Dendritic cell treated with granulocyte-macrophage colony-stimulating factor and Interleukin-4, amounts not matched to agents 40 ng/mL and 50 ng/mL, for 4 days (primary cell): Measurements from ENCODE around the gene ZBTB2.

Experiments used
- H3K27ac Mint-ChIP-seq: one replicate; pipeline ENCODE4 v1.8.0; 2022; ENCODE audit warnings: mild to moderate bottlenecking, mixed read lengths
- H3K27me3 Mint-ChIP-seq: one replicate; pipeline ENCODE4 v1.8.0; 2022; ENCODE audit warnings: mild to moderate bottlenecking, mixed read lengths
- H3K36me3 Mint-ChIP-seq: one replicate; pipeline ENCODE4 v1.8.0; 2022; ENCODE audit warnings: low read depth, mixed read lengths
- H3K4me1 Mint-ChIP-seq: one replicate; pipeline ENCODE4 v1.8.0; 2022; ENCODE audit warnings: low read depth, mixed read lengths
- H3K4me3 Mint-ChIP-seq: one replicate; pipeline ENCODE4 v1.8.0; 2022; ENCODE audit warnings: mild to moderate bottlenecking, moderate library complexity, mixed read lengths
- H3K9me3 Mint-ChIP-seq: one replicate; pipeline ENCODE4 v1.8.0; 2022; ENCODE audit warnings: mixed read lengths
- intact Hi-C: fragments of 100-400 bp; cut with micrococcal nuclease; formaldehyde crosslinking; loops from one replicate; pipeline ENCODE4 v1.15.0; 2022

ZBTB2 gene

DNA sequence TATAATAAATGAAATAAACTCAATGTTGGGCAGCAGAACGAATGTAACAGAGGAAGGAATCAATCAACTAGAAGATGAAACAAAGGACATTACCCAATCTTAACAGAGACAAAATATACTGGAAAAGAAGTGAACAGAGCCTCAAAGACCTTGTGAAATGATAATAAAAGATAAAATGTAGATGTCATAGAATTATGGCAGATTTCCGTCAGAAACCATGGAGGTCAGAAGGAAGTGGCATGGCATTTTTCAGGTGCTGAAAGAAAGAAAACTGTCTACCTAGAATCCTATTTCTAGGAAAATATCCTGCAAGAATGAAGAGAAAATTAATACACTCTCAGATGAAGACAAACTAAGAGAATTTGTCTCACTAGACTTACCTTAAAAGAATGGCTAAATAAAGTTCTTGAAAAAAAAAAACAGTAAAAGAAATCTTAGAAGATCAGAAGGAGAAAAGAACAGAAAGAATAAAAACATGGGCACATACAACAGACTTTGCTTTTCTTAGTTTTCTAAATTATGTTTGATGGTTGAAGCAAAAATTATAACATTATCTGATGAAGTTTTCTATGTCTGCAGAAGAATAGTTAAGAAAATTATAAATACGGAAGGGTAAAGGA, 23.4 kb upstream of the ZBTB2 start:
- no peak overlapping the region for H3K27ac Mint-ChIP-seq
- intact Hi-C loops = no loop called here
- peaks cover 78% of the 10 kb centered on the region for H3K36me3 Mint-ChIP-seq
- H3K9me3 Mint-ChIP-seq = peaks cover 8% of the 10 kb centered on the region
- no peak overlapping the region for H3K4me3 Mint-ChIP-seq
- no peaks in the 10 kb centered on the region for H3K27me3 Mint-ChIP-seq
- peaks cover 13% of the 10 kb centered on the region for H3K4me1 Mint-ChIP-seq

DNA sequence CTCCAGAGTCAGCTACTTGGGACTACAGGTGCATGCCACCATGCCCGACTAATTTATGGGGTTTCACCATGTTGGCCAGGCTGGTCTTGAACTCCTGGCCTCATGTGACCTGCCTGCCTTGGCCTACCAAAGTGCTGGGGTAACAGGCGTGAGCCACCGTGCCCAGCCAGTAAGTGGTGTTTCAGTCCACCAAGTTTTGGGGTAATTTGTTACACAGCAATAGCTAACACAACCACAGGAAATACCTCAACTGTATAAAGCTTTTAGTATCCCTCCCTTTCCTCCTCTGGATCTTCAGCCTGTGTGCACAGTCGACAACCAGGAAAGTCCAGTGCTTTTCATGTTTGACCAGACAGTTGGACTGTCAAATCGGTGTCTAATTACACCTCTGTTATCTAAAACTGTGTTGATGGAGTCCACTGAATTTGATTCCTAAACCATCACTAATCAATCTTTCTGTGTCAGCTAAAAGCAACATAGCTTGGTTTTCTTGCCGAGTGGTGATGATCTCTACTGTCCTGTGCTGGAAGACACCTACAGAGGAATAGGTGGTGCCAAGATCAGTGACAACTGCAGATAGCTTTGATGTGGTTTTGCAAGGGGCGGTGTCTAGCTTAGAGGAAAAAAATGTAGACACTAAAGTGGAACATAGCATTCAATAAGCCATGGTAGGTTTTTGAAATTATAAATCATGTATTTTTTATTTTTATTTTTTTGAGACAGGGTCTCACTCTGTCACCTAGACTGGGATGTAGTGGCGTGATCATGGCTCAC, 22.2 kb upstream of the ZBTB2 start:
- H3K27ac Mint-ChIP-seq = peak overlapping the region; percentile 14
- H3K4me3 Mint-ChIP-seq = no peak overlapping the region
- intact Hi-C loops = no loop called here
- H3K36me3 Mint-ChIP-seq = peaks cover 85% of the 10 kb centered on the region
- peaks cover 20% of the 10 kb centered on the region for H3K4me1 Mint-ChIP-seq
- no peaks in the 10 kb centered on the region for H3K27me3 Mint-ChIP-seq
- H3K9me3 Mint-ChIP-seq = peaks cover 8% of the 10 kb centered on the region

- Mint-ChIP-seq H3K27me3 (no peaks in the 10 kb centered on the region), H3K27ac (peak overlapping the region; percentile 14), H3K4me1 (peaks cover 20% of the 10 kb centered on the region), H3K4me3 (no peak overlapping the region), H3K9me3 (peaks cover 8% of the 10 kb centered on the region), H3K36me3 (peaks cover 86% of the 10 kb centered on the region)
- intact Hi-C loops = no loop called here
Observed at GRCh38 chr6:151412909-151413308, 21.6 kb upstream of the ZBTB2 start.

DNA sequence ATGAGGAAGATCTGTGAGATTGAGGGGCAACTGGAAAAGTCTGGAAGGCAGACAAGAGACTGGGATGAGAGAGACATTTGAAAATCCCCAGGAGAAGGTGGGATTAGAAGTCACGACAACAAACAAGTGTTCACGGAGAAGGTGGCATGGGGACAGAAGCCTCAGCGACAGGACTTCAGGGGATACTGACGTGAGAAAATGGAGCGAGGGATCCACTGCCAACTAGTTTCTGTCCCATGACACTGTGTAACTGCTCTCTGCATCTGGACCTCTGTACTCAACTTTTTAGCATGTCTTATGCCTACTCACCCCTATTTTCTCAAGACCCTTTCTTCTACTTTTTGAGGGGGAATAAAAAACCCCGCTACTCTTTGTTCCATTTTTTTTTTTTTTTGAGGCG, 18.3 kb upstream of the ZBTB2 start:
- no peak overlapping the region for H3K4me3 Mint-ChIP-seq
- peaks cover 20% of the 10 kb centered on the region for H3K4me1 Mint-ChIP-seq
- intact Hi-C loops = no loop called here
- H3K27me3 Mint-ChIP-seq = no peaks in the 10 kb centered on the region
- H3K27ac Mint-ChIP-seq = no peak overlapping the region
- H3K9me3 Mint-ChIP-seq = peaks cover 8% of the 10 kb centered on the region
- peaks cover 91% of the 10 kb centered on the region for H3K36me3 Mint-ChIP-seq

GRCh38 chr6:151409260-151409659, 17.9 kb upstream of the ZBTB2 start:
- H3K27me3 Mint-ChIP-seq = no peaks in the 10 kb centered on the region
- no peak overlapping the region for H3K27ac Mint-ChIP-seq
- no peak overlapping the region for H3K4me3 Mint-ChIP-seq
- H3K4me1 Mint-ChIP-seq = peaks cover 20% of the 10 kb centered on the region
- intact Hi-C loops = no loop called here
- peaks cover 91% of the 10 kb centered on the region for H3K36me3 Mint-ChIP-seq
- H3K9me3 Mint-ChIP-seq = peaks cover 8% of the 10 kb centered on the region

DNA sequence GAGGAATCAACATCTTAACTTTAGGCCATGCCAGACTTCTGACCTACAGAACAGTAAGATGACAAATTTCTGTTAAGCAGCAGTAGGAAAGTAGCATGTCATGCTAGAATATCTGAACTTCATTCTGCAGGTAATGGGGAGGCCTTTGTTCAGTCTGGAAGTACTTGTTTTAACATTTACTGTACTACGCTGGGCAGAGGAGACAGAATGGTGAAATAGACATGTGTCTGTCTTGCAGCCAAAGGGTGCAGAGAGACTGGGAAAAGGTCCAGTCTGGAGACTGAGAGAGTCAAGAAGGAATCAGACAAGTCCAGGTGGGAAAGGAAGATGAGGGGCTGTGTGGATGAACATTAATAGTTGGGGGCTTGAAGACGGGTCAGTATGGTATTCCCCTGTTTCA, 17.5 kb upstream of the ZBTB2 start:
- H3K4me1 Mint-ChIP-seq = peaks cover 20% of the 10 kb centered on the region
- no peak overlapping the region for H3K27ac Mint-ChIP-seq
- intact Hi-C loops = no loop called here
- no peaks in the 10 kb centered on the region for H3K27me3 Mint-ChIP-seq
- no peak overlapping the region for H3K4me3 Mint-ChIP-seq
- H3K9me3 Mint-ChIP-seq = peaks cover 8% of the 10 kb centered on the region
- H3K36me3 Mint-ChIP-seq = peaks cover 91% of the 10 kb centered on the region

DNA sequence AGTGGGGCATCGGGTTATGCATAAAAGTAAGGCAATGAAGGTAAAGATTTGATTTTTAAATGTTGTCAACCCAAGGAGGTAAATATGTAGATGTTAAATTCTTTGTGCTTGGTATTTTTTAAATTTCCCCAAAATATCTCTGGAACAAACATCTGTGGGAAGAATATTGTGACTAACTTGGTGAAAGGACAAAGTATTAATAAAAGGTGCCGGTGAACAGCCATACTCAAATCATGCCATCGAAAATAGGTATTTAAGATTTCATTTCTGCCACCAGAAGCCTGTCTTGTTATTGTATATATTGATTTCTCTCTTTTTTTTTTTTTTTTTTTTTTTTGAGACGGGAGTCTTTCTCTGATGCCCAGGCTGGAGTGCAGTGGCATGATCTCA, 12.6 kb upstream of the ZBTB2 start:
- H3K36me3 Mint-ChIP-seq = peaks cover 57% of the 10 kb centered on the region
- no peaks in the 10 kb centered on the region for H3K9me3 Mint-ChIP-seq
- no peak overlapping the region for H3K27ac Mint-ChIP-seq
- H3K4me3 Mint-ChIP-seq = no peak overlapping the region
- no peaks in the 10 kb centered on the region for H3K27me3 Mint-ChIP-seq
- H3K4me1 Mint-ChIP-seq = peaks cover 25% of the 10 kb centered on the region
- intact Hi-C loops = no loop called here

- Mint-ChIP-seq H3K4me3 (no peak overlapping the region), H3K4me1 (peaks cover 22% of the 10 kb centered on the region)
- intact Hi-C loops = no loop called here
Observed at GRCh38 chr6:151402228-151402627, 10.9 kb upstream of the ZBTB2 start.

GRCh38 chr6:151400473-151400872, 9.1 kb upstream of the ZBTB2 start:
- no peaks in the 10 kb centered on the region for H3K27me3 Mint-ChIP-seq
- H3K36me3 Mint-ChIP-seq = peaks cover 51% of the 10 kb centered on the region
- intact Hi-C loops = no loop called here
- peaks cover 27% of the 10 kb centered on the region for H3K4me1 Mint-ChIP-seq
- no peak overlapping the region for H3K4me3 Mint-ChIP-seq
- no peaks in the 10 kb centered on the region for H3K9me3 Mint-ChIP-seq
- H3K27ac Mint-ChIP-seq = peak overlapping the region; percentile 34

More at GRCh38 chr6:151402228-151402627, 10.9 kb upstream of the ZBTB2 start:
- no peak overlapping the region for H3K27ac Mint-ChIP-seq
- no peaks in the 10 kb centered on the region for H3K9me3 Mint-ChIP-seq
- H3K36me3 Mint-ChIP-seq = peaks cover 56% of the 10 kb centered on the region
- no peaks in the 10 kb centered on the region for H3K27me3 Mint-ChIP-seq

- peaks cover 35% of the 10 kb centered on the region for H3K4me1 Mint-ChIP-seq
- H3K4me3 Mint-ChIP-seq = no peak overlapping the region
- no peaks in the 10 kb centered on the region for H3K9me3 Mint-ChIP-seq
- H3K27ac Mint-ChIP-seq = no peak overlapping the region
- H3K27me3 Mint-ChIP-seq = no peaks in the 10 kb centered on the region
- intact Hi-C loops = no loop called here
- peaks cover 52% of the 10 kb centered on the region for H3K36me3 Mint-ChIP-seq
Observed at GRCh38 chr6:151399679-151400078, 8.3 kb upstream of the ZBTB2 start.

GRCh38 chr6:151393410-151393809, 2.1 kb upstream of the ZBTB2 start:
- H3K9me3 Mint-ChIP-seq = no peaks in the 10 kb centered on the region
- H3K4me3 Mint-ChIP-seq = no peak overlapping the region
- peaks cover 43% of the 10 kb centered on the region for H3K4me1 Mint-ChIP-seq
- no peaks in the 10 kb centered on the region for H3K27me3 Mint-ChIP-seq
- H3K27ac Mint-ChIP-seq = peak overlapping the region; percentile 97
- intact Hi-C loops = loop anchor here (5.0 kb wide), 1 partner anchor 1646 kb away; the partner anchor contains the start of genes NUP43 and PCMT1
- H3K36me3 Mint-ChIP-seq = peaks cover 72% of the 10 kb centered on the region

GRCh38 chr6:151392427-151392826, 1.1 kb upstream of the ZBTB2 start:
- no peaks in the 10 kb centered on the region for H3K27me3 Mint-ChIP-seq
- H3K9me3 Mint-ChIP-seq = no peaks in the 10 kb centered on the region
- intact Hi-C loops = loop anchor here (5.0 kb wide), 1 partner anchor 1645 kb away; the partner anchor contains the start of genes NUP43 and PCMT1
- H3K36me3 Mint-ChIP-seq = peaks cover 62% of the 10 kb centered on the region
- peak overlapping the region; percentile 90 for H3K4me3 Mint-ChIP-seq
- H3K4me1 Mint-ChIP-seq = peaks cover 43% of the 10 kb centered on the region
- H3K27ac Mint-ChIP-seq = peak overlapping the region; percentile 97

GRCh38 chr6:151390851-151391470, 398 bp downstream of the ZBTB2 start:
- peak overlapping the region; percentile 97 for H3K27ac Mint-ChIP-seq
- H3K4me3 Mint-ChIP-seq = peak overlapping the region; percentile 90
- intact Hi-C loops = loop anchor here (1.0 to 5.0 kb wide), 2 partner anchors 61 to 1644 kb away; partner anchors contain the start of genes NUP43, PCMT1 and RMND1
- H3K36me3 Mint-ChIP-seq = peaks cover 50% of the 10 kb centered on the region
- peaks cover 39% of the 10 kb centered on the region for H3K4me1 Mint-ChIP-seq
- H3K9me3 Mint-ChIP-seq = no peaks in the 10 kb centered on the region
- H3K27me3 Mint-ChIP-seq = no peaks in the 10 kb centered on the region

GRCh38 chr6:151390276-151390850, 996 bp downstream of the ZBTB2 start:
- H3K27me3 Mint-ChIP-seq = no peaks in the 10 kb centered on the region
- H3K4me1 Mint-ChIP-seq = peaks cover 38% of the 10 kb centered on the region
- H3K9me3 Mint-ChIP-seq = no peaks in the 10 kb centered on the region
- peak overlapping the region; percentile 97 for H3K27ac Mint-ChIP-seq
- H3K36me3 Mint-ChIP-seq = peaks cover 46% of the 10 kb centered on the region
- intact Hi-C loops = loop anchor here (1.0 to 5.0 kb wide), 2 partner anchors 62 to 1643 kb away; partner anchors contain the start of genes NUP43, PCMT1 and RMND1
- peak overlapping the region; percentile 90 for H3K4me3 Mint-ChIP-seq
